Measurements from ENCODE around the gene AXIN1.
"Not testable (repeated sequence)": the region's sequence is repeated elsewhere in the genome, so short reads cannot be mapped to it uniquely, and the experiment has no call there.

The AXIN1 gene

DNA sequence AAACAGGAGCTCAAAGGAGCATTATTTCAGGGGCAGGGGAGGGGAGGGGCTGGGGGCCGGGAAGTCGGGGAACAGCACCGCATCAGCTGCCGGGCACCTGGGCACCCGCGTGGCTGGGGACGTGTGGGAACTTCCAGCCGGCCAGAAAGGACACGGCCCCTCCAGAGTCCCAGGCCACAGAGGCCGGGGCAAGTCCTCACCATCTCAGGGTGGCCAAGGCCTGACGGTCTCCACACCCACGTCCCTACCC lies 28.2 kb upstream of the AXIN1 start:
- H3K27ac ChIP-seq: peak overlapping the region; percentile 73
- no peak for TF ChIP-seq CTCF (conservative IDR thresholded peaks at IDR 0.05; ENCODE audit: low read depth)
- CTCF ChIA-PET: no interaction called here

DNA sequence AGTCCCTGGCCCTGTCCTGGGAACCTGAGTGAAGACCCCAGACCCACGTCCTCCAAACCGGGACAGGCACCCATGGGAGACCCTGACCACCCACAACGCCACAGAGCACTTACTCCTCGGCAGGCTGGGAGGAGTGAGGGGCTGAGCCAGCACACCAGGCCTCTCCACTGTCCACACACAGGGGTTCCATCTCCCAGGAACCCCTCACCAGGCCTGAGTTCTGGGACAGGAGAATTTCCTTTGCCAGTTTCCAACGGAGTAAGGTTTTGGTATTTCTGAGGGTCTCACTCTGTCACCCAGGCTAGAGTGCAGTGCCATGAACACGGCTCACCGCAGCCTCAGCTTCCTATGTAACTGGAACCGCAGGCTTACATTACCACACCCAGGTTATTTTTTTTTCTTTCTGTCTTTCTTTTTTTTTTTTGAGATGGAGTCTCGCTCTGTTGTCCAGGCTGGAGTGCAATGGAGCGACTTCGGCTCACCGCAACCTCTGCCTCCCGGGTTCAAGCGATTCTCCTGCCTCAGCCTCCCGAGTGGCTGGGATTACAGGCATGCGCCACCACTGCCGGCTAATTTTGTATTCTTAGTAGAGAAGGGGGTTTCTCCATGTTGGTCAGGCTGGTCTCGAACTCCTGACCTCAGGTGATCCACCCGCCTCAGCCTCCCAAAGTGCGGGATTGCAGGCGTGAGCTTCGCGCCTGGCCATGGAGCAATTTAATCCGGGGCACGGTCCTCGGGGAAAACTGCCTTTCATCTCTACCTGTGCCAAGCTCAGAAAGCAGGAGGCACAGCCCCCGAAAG lies 27.6 kb upstream of the AXIN1 start:
- no peak for DNase-seq (ENCODE audit: low spot score)
- CTCF ChIA-PET: no interaction called here
- peak overlapping the region; percentile 73 for H3K27ac ChIP-seq
- POLR2A ChIA-PET (ENCODE audit: low non-redundant PET): no interaction called here
- TF ChIP-seq CTCF (conservative IDR thresholded peaks at IDR 0.05; ENCODE audit: low read depth): no peak

More for the DNA sequence above, 28.2 kb upstream of the AXIN1 start:
- POLR2A ChIA-PET (ENCODE audit: low non-redundant PET): no interaction called here
- no peak for DNase-seq (ENCODE audit: low spot score)

GRCh38 chr16:379183-379960 lies 26.8 kb upstream of the AXIN1 start:
- POLR2A ChIA-PET (ENCODE audit: low non-redundant PET): no interaction called here
- peak overlapping the region; percentile 26 for H3K27ac ChIP-seq
- no peak for TF ChIP-seq CTCF (conservative IDR thresholded peaks at IDR 0.05; ENCODE audit: low read depth)
- DNase-seq (ENCODE audit: low spot score): no peak
- CTCF ChIA-PET: interaction anchor here (0.6 kb wide), 1 partner anchor 218 kb away, joined by 5 read pairs; no protein-coding TSS in a partner anchor

DNA sequence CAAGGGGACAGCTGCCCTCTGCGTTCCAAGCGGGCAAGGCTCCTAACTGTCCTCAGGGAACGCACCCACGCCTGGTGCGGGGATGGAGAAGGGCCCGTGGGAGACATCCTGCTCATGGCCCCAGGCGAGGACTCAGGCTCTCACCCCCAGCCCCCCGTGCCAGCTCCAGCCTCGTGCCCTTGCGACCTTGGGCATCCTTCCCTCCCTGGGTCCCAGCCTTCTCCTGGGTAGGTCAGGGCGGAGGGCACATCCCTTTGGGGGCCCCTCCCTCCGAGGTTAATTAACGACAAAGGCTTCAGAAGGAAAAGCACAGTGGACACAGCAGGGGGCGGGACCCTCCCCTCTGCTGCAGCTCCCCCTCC lies 26.3 kb upstream of the AXIN1 start:
- CTCF ChIA-PET: interaction anchor here (0.6 kb wide), 1 partner anchor 218 kb away, joined by 5 read pairs; no protein-coding TSS in a partner anchor
- POLR2A ChIA-PET (ENCODE audit: low non-redundant PET): no interaction called here

DNA sequence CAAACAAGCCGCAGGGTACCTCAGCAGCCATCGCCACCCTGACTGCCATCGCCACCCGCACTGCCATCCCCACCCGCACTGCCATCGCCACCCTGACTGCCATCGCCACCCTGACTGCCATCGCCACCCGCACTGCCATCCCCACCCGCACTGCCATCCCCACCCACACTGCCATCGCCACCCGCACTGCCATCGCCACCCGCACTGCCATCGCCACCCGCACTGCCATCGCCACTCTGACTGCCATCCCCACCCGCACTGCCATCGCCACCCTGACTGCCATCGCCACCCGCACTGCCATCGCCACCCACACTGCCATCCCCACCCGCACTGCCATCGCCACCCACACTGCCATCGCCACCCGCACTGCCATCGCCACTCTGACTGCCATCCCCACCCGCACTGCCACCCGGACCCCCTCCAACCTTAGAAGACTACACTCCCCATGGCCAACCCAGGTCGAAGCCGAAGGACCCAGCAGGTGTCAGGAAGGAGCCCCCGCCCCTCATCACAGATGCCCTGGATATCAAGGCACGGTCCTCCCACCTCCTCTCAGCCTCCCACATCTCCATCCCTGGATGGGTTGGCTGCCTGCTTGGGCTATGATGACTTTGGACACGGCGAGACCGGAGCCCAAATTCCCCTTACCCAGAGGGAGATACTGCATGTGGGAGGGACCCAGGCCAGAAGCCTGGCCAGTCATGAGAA lies 25.7 kb upstream of the AXIN1 start:
- DNase-seq (ENCODE audit: low spot score); POLR2A ChIA-PET (ENCODE audit: low non-redundant PET); CTCF ChIA-PET: not testable (repeated sequence)
- H3K27ac ChIP-seq: 0 out of 2 replicates have a peak overlapping the region, but pooled peaks have one; percentile 26

More for the DNA sequence above, 26.3 kb upstream of the AXIN1 start:
- H3K27ac ChIP-seq: 0 out of 2 replicates have a peak overlapping the region, but pooled peaks have one; percentile 26
- DNase-seq (ENCODE audit: low spot score): no peak
- no peak for TF ChIP-seq CTCF (conservative IDR thresholded peaks at IDR 0.05; ENCODE audit: low read depth)

GRCh38 chr16:377419-377951 lies 25.0 kb upstream of the AXIN1 start:
- POLR2A ChIA-PET (ENCODE audit: low non-redundant PET): no interaction called here
- no peak for DNase-seq (ENCODE audit: low spot score)
- no peak for TF ChIP-seq CTCF (conservative IDR thresholded peaks at IDR 0.05; ENCODE audit: low read depth)
- H3K27ac ChIP-seq: no peak overlapping the region
- CTCF ChIA-PET: no interaction called here

All from RWPE1 (cell line).